ENCODE data around the gene NOTCH2. TPM values are rescaled to one million over a fixed set of nuclear protein-coding genes. Genes with fewer than 3 reads are reported as not detected.

Gene NOTCH2
- total RNA-seq, 3 donors from 2014 or later: 106 to 148 (median 123) TPM

DNA sequence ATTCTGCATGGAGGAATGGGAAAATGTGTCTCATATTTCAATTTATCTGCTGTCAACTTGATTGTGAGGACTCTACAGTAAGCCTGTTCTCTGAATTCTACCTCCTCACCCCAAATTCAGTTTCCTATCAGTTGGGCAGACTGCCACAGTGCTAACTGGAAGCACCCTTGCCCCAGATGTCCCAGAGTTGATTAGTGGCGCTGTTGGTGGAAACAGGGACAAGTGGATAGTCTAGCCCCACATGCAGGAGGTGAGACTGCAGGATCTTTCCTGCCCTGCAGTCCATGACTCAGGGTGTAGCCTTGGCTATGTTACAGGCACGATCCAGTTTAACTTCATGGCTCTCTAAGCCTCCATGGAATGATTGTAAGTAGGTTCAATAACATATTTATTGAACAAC, 195.3 kb downstream of the NOTCH2 start:
- no peaks in the 10 kb centered on the region for H3K4me1 ChIP-seq
- no peak overlapping the region for H3K4me3 ChIP-seq
- TF ChIP-seq, protein P1, sequence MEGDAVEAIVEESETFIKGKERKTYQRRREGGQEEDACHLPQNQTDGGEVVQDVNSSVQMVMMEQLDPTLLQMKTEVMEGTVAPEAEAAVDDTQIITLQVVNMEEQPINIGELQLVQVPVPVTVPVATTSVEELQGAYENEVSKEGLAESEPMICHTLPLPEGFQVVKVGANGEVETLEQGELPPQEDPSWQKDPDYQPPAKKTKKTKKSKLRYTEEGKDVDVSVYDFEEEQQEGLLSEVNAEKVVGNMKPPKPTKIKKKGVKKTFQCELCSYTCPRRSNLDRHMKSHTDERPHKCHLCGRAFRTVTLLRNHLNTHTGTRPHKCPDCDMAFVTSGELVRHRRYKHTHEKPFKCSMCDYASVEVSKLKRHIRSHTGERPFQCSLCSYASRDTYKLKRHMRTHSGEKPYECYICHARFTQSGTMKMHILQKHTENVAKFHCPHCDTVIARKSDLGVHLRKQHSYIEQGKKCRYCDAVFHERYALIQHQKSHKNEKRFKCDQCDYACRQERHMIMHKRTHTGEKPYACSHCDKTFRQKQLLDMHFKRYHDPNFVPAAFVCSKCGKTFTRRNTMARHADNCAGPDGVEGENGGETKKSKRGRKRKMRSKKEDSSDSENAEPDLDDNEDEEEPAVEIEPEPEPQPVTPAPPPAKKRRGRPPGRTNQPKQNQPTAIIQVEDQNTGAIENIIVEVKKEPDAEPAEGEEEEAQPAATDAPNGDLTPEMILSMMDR (IDR thresholded peaks at IDR 0.05): no peak
- TF ChIP-seq POLR2AphosphoS5 (IDR thresholded peaks at IDR 0.05) (no peak), POLR2A (IDR thresholded peaks at IDR 0.05) (no peak)
- no peak for DNase-seq (ENCODE audit: low spot score in 2 of 2)
- peak overlapping the region; percentile 53 to 57 for H3K27ac ChIP-seq
- H3K9me3 ChIP-seq: no peaks in the 10 kb centered on the region
- no peaks in the 10 kb centered on the region for H3K36me3 ChIP-seq
- intact Hi-C loops (cut with DNase I; ENCODE audit: low total_unique reads): no loop called here
- H3K27me3 ChIP-seq: no peaks in the 10 kb centered on the region

DNA sequence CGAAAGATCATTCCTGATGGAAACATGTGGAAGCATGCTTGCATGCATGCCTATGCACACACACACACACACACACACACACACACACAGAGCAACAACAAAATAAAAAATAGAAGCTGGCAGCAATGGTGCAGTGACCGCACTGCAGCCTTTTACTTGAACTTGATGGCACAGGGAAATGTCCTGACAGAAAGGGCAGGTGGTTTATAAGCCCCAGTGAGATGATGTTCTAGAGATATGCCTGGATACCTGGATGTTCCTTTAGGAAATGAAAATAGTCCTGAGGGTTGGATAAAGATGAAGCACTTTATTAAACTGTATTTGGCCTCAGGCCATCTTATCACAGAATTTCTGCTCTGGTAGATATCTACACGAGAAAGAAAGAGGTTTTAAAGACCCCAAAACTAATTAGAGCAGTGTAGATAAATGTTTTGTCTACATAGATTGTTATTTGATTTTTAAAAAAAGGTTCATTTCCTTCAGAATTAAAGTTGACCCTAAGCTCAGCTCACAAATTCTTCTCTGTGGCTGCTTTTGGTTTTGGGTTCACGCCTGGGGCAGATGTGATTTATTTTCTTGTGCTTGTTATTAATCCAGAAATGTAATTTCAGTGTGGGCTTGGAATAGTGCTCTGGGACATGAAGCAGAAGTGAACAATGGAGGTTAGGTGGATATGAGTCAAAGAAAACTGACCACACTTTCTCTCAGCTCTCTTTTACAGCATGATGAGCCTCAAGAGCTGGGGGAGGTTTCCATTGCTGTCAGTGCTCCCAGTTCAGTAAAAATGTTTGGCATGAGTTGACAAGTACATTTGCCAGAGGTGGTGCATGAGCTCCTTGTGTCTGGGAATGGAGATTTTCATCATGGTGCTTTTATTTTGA, 196.1 kb downstream of the NOTCH2 start:
- TF ChIP-seq POLR2AphosphoS5 (IDR thresholded peaks at IDR 0.05) (no peak), POLR2A (IDR thresholded peaks at IDR 0.05) (no peak)
- TF ChIP-seq, protein P1 (IDR thresholded peaks at IDR 0.05): no peak
- no peaks in the 10 kb centered on the region for H3K36me3 ChIP-seq
- H3K9me3 ChIP-seq: no peaks in the 10 kb centered on the region
- no peaks in the 10 kb centered on the region for H3K4me1 ChIP-seq
- no peaks in the 10 kb centered on the region for H3K27me3 ChIP-seq
- no peak overlapping the region for H3K4me3 ChIP-seq
- peak overlapping the region; percentile 53 to 68 for H3K27ac ChIP-seq
- intact Hi-C loops (cut with DNase I; ENCODE audit: low total_unique reads): no loop called here
- peak in 1 of 2 donors; percentile 71 for DNase-seq (ENCODE audit: low spot score in 2 of 2)

DNA sequence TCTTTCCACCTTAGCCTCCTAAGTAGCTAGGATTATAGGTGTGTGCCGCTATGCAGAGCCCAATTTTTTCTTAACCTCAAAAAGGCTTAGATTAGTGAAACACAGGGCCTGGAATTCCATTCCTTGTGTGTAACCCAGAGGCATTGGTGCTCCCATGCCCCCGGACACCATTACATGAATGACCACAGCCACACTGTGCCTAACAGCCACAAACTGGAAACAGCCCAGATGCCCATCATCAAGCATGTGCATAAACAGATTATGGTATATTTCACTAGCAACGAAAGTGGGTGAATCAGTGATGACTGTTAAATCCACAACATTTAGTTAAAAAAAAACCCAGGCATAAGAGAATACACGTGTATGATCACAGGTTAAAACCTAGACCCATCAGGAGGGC, 197.6 kb downstream of the NOTCH2 start:
- intact Hi-C loops (cut with DNase I; ENCODE audit: low total_unique reads): no loop called here
- DNase-seq (ENCODE audit: low spot score in 2 of 2): no peak
- Histone ChIP-seq H3K9me3 (no peaks in the 10 kb centered on the region), H3K4me3 (no peak overlapping the region), H3K4me1 (no peaks in the 10 kb centered on the region), H3K27ac (no peak overlapping the region), H3K36me3 (no peaks in the 10 kb centered on the region), H3K27me3 (no peaks in the 10 kb centered on the region)
- no peak for TF ChIP-seq POLR2A (IDR thresholded peaks at IDR 0.05)
- TF ChIP-seq, protein P1 (IDR thresholded peaks at IDR 0.05): no peak

DNA sequence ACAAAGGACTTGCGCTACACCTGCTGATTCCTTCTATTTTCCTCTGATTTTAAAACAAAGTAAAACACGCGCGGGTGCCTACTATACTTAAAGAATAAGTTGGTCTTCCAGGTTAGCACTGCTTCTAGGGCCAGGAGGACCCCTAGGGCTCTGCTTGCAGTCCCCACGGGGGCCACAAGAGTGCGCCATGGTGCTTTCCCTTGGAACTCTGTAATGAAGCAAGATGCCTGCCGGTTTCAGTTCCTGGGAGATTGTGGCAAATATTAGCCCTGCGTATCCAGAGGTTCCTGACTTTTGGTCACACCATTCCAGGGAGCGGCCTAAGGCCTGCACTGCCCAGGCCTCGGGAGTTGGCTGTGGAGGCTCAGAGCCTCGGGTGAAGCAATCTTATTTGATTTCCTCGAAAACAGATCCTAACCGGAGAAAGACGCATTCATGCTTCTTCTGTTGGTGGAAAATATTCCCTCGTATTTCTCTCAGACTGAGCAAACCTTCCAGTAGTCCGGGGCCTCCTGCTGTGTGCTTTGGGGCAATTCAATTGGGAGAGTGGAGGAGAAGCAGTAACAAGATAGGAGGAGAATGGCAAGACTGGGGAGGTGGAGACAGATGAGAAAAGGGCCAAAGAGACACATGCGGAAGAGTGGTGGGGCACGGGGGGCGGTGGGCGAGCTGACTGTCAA, 198.4 kb downstream of the NOTCH2 start:
- no peak for TF ChIP-seq POLR2A (IDR thresholded peaks at IDR 0.05)
- no peak for TF ChIP-seq POLR2AphosphoS5 (IDR thresholded peaks at IDR 0.05)
- TF ChIP-seq, protein P1 (IDR thresholded peaks at IDR 0.05): peak; percentile 45 to 81 (median 80)
- peak overlapping the region in 1 of 2 donors; percentile 18 for H3K27ac ChIP-seq
- intact Hi-C loops (cut with DNase I; ENCODE audit: low total_unique reads): no loop called here
- peak; percentile 52 to 67 for DNase-seq (ENCODE audit: low spot score in 2 of 2)
- H3K36me3 ChIP-seq: no peaks in the 10 kb centered on the region
- H3K27me3 ChIP-seq: no peaks in the 10 kb centered on the region
- no peaks in the 10 kb centered on the region for H3K4me1 ChIP-seq
- no peaks in the 10 kb centered on the region for H3K9me3 ChIP-seq
- H3K4me3 ChIP-seq: peak overlapping the region in 2 of 3 donors; percentile 37 to 44

DNA sequence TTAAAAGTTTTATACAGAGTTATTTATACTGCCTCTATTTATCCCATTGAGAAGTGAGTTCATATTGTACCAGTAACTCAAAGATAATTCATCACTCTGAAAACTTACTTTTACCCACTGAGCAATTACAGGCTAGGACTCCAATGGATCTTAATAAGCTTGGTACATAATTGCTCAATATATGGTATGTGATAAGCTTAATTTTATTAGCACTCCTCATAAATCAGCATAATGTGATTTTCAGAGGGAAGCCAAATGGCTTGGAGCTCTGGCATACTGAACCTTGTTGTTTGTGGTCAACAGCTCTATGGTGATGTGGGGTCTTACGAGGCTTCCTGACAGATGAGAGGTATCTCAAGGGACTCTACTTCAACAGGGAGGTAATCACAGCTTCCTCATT, 199.5 kb downstream of the NOTCH2 start:
- H3K27ac ChIP-seq: no peak overlapping the region
- no peak for DNase-seq (ENCODE audit: low spot score in 2 of 2)
- intact Hi-C loops (cut with DNase I; ENCODE audit: low total_unique reads): no loop called here
- TF ChIP-seq, protein P1 (IDR thresholded peaks at IDR 0.05): no peak
- TF ChIP-seq POLR2AphosphoS5 (IDR thresholded peaks at IDR 0.05) (no peak), POLR2A (IDR thresholded peaks at IDR 0.05) (no peak)
- no peak overlapping the region for H3K4me3 ChIP-seq
- H3K4me1 ChIP-seq: no peaks in the 10 kb centered on the region
- H3K9me3 ChIP-seq: no peaks in the 10 kb centered on the region
- H3K27me3 ChIP-seq: no peaks in the 10 kb centered on the region
- H3K36me3 ChIP-seq: no peaks in the 10 kb centered on the region

Data from breast epithelium (tissue), 4 donors.